Activated CD8-positive, alpha-beta memory T cell treated with anti-CD3 and anti-CD28 coated beads, Interleukin-2, amount 10 ng/mL, durations not matched to agents 7 days and 5 days (primary cell): Measurements from ENCODE around the gene AMFR. TPM values are rescaled to one million over a fixed set of nuclear protein-coding genes. Genes with fewer than 3 reads are reported as not detected.
"Not testable (repeated sequence)": the region's sequence is repeated elsewhere in the genome, so short reads cannot be mapped to it uniquely, and the experiment has no call there.

Source experiments
- ATAC-seq: fragments of 150-1000 bp; cut with Tn5 transposase; one replicate; pipeline ENCODE4 v1.10.0; 2021; ENCODE audit warnings: moderate library complexity
- CTCF ChIA-PET: fragments of 350-600 bp; sonication (Branson Sonifier 250); formaldehyde crosslinking; loops from one replicate; lab custom pipeline; 2021; ENCODE audit warnings: antibody characterized with exemption; lab: Charles Lee
- DNase-seq: peaks from one replicate; pipeline ENCODE4 v3.0.0-alpha.2; 2020
- H3K27ac Mint-ChIP-seq: one replicate; pipeline ENCODE4 v1.8.0; 2021; ENCODE audit warnings: mild to moderate bottlenecking, mixed read lengths
- H3K27me3 Mint-ChIP-seq: one replicate; pipeline ENCODE4 v1.8.0; 2021; ENCODE audit warnings: mixed read lengths
- H3K36me3 Mint-ChIP-seq: one replicate; pipeline ENCODE4 v1.8.0; 2021; ENCODE audit warnings: mild to moderate bottlenecking, mixed read lengths
- H3K4me1 Mint-ChIP-seq: one replicate; pipeline ENCODE4 v1.8.0; 2021; ENCODE audit warnings: mixed read lengths
- H3K4me3 Mint-ChIP-seq: one replicate; pipeline ENCODE4 v1.8.0; 2021; ENCODE audit warnings: mild to moderate bottlenecking, moderate library complexity, mixed read lengths
- H3K9me3 Mint-ChIP-seq: one replicate; pipeline ENCODE4 v1.8.0; 2022; ENCODE audit warnings: low read depth, mixed read lengths
- total RNA-seq, 2 experiments: library from RNA; stranded (reverse); gene quantifications; one replicate each; pipeline ENCODE4 v1.2.3, GENCODE V29; 2021

Gene AMFR
- total RNA-seq, 2 experiments from 2014 or later, result 48.9 to 54.2 TPM

DNA sequence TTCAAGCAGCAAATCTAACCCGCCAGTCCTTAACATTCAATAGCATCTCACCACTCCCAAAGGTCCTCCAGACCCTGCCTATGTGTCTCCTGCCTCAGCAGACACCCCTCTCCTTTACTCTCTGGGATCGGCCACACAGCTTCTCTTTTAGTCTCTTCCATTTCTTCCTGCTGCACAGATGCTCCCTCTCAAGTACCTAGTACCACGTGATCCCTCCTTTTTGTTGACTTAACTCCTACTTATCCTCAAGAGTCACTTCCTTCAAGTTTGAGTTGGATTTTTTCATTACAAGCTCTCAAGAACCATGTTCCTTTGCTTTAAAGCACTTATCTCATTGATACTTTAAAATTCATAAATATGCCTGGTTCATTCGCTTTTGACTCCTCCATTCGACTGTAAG lies 24.9 kb downstream of the AMFR start:
- no peaks in the 10 kb centered on the region for H3K27me3 Mint-ChIP-seq
- peaks cover 40% of the 10 kb centered on the region for H3K36me3 Mint-ChIP-seq
- no peak for DNase-seq
- H3K4me1 Mint-ChIP-seq, result peaks cover 1% of the 10 kb centered on the region
- H3K9me3 Mint-ChIP-seq, result no peaks in the 10 kb centered on the region
- ATAC-seq, result no peak
- no peak overlapping the region for H3K4me3 Mint-ChIP-seq
- no peak overlapping the region for H3K27ac Mint-ChIP-seq
- CTCF ChIA-PET, result interaction anchor here (1.0 to 1.5 kb wide), 2 partner anchors 9 to 22 kb away, joined by 3 read pairs; no protein-coding TSS in a partner anchor

DNA sequence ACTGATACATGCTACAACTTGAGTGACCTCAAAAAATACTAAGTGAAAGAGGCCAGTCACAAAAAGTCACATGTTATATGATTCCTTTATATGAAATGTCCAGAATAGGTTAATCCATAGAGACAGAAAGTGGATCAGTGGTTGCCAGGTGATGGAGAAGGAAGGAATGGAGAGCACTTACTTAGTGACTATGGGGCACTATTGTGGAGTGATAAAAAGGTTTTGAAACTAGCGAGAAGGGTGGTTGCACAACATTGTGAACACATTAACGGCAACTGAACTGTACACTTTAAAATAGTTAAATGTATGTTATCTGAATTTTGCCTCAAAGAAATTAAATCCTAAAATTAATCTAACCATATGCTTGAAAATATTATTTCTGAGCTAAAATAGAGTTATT lies 25.9 kb downstream of the AMFR start:
- no peaks in the 10 kb centered on the region for H3K9me3 Mint-ChIP-seq
- ATAC-seq (no peak), DNase-seq (no peak)
- H3K4me3 Mint-ChIP-seq, result no peak overlapping the region
- no peaks in the 10 kb centered on the region for H3K27me3 Mint-ChIP-seq
- peaks cover 37% of the 10 kb centered on the region for H3K36me3 Mint-ChIP-seq
- no peak overlapping the region for H3K27ac Mint-ChIP-seq
- CTCF ChIA-PET, result no interaction called here
- no peaks in the 10 kb centered on the region for H3K4me1 Mint-ChIP-seq

DNA sequence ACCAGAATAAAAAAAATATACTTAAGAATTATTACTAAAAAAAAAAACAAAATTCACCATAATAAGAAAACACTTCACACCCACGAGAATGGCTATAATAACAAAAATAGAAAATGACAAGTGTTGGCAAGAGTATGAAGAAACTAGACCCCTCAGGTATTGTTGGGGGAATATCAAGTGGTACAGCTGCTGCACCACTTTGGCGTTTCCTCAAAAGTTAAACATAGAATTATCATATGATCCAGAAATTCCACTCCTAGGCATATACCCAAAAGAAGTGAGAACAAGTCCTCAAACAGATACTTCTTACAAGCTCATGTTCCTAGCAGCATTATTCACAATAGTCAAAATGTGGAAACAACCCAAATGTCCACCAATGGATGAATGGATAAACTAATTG lies 26.3 kb downstream of the AMFR start:
- H3K36me3 Mint-ChIP-seq, result peaks cover 38% of the 10 kb centered on the region
- no peaks in the 10 kb centered on the region for H3K4me1 Mint-ChIP-seq
- H3K27ac Mint-ChIP-seq, result no peak overlapping the region
- DNase-seq (no peak), ATAC-seq (no peak)
- no peak overlapping the region for H3K4me3 Mint-ChIP-seq
- no peaks in the 10 kb centered on the region for H3K27me3 Mint-ChIP-seq
- no peaks in the 10 kb centered on the region for H3K9me3 Mint-ChIP-seq
- CTCF ChIA-PET, result no interaction called here

- DNase-seq, ATAC-seq, H3K27ac Mint-ChIP-seq, H3K4me1 Mint-ChIP-seq, H3K4me3 Mint-ChIP-seq, CTCF ChIA-PET, H3K27me3 Mint-ChIP-seq, H3K9me3 Mint-ChIP-seq: not testable (repeated sequence)
- peaks cover 38% of the 10 kb centered on the region for H3K36me3 Mint-ChIP-seq
Measured at GRCh38 chr16:56396724-56397123, 28.6 kb downstream of the AMFR start.

DNA sequence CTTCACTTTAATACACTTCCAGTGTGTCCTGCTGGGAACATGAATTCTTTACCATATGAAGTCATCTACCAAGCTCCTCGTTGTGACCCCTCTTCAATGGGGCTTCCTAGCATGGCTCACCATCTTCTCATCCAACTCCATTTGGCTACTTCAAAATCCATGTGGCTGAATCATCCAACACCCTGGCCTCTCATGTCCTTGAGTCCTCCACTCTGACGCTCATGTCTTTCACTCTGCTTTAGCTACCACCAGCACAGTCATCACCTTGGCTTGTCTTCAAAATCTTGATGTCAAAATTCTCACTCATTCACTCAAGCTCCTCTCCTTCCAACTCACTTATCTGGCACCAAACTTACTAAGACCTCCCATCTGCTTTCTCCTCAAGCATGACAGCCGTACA lies 35.8 kb downstream of the AMFR start:
- no peak overlapping the region for H3K27ac Mint-ChIP-seq
- no peak for ATAC-seq

DNA sequence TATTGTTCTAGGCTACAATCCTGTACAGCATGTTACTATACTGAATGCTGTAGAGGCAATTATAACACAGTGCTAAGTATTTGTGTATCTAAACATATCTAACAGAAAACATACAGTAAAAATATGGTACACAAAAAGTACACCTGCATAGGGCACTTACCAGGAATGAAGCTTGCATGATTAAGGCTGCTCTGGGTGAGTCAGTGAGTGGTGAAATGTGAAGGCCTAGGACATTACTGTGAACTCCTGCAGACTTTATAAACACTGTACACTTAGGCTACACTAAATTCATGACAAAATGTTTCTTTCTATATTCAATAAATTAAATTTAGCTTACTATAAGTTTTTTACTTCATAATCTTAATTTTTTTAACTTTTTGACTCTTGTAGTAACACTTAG lies 37.1 kb downstream of the AMFR start:
- no peaks in the 10 kb centered on the region for H3K27me3 Mint-ChIP-seq
- peaks cover 57% of the 10 kb centered on the region for H3K36me3 Mint-ChIP-seq
- no peaks in the 10 kb centered on the region for H3K4me1 Mint-ChIP-seq
- CTCF ChIA-PET, result interaction anchor here (1.5 kb wide), 1 partner anchor 70 kb away, joined by 3 read pairs; no protein-coding TSS in a partner anchor
- no peak overlapping the region for H3K27ac Mint-ChIP-seq
- ATAC-seq (no peak), DNase-seq (no peak)
- no peak overlapping the region for H3K4me3 Mint-ChIP-seq
- peaks cover under 1% of the 10 kb centered on the region for H3K9me3 Mint-ChIP-seq

More for the DNA sequence above, 35.8 kb downstream of the AMFR start:
- Mint-ChIP-seq H3K9me3 (no peaks in the 10 kb centered on the region), H3K4me3 (no peak overlapping the region), H3K27me3 (no peaks in the 10 kb centered on the region), H3K4me1 (peaks cover 1% of the 10 kb centered on the region), H3K36me3 (peaks cover 50% of the 10 kb centered on the region)
- no peak for DNase-seq
- CTCF ChIA-PET, result no interaction called here

DNA sequence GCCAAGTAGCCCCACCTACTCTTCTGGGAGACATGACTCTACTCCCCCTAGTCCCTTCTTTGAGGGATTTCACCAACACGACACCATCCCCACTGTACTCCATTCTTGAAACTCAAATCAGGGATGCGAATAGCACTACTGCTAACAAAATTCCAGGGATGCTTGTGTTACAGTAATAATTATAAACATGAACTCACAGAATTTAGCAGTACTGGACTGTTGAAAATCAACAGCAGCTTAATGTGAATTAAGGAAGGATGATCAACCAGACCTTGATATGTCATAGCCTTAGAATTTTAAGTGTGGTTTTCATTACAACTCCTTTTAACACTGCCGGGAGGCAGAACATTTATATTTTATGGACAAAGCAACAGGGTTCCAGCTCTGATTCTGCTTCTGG lies 37.9 kb downstream of the AMFR start:
- Mint-ChIP-seq H3K27ac (no peak overlapping the region), H3K4me3 (no peak overlapping the region), H3K9me3 (peaks cover 3% of the 10 kb centered on the region), H3K36me3 (peaks cover 60% of the 10 kb centered on the region), H3K4me1 (no peaks in the 10 kb centered on the region), H3K27me3 (no peaks in the 10 kb centered on the region)
- DNase-seq, result no peak
- ATAC-seq, result no peak
- CTCF ChIA-PET, result interaction anchor here (1.5 kb wide), 1 partner anchor 69 kb away, joined by 3 read pairs; no protein-coding TSS in a partner anchor

GRCh38 chr16:56384074-56384721 lies 41.1 kb downstream of the AMFR start:
- DNase-seq (no peak), ATAC-seq (no peak)
- Mint-ChIP-seq H3K27ac (no peak overlapping the region), H3K9me3 (peaks cover 10% of the 10 kb centered on the region), H3K36me3 (peaks cover 71% of the 10 kb centered on the region), H3K4me3 (no peak overlapping the region), H3K4me1 (no peaks in the 10 kb centered on the region), H3K27me3 (no peaks in the 10 kb centered on the region)
- CTCF ChIA-PET, result no interaction called here

- H3K9me3 Mint-ChIP-seq, result peaks cover 10% of the 10 kb centered on the region
- ATAC-seq, result no peak
- no peak overlapping the region for H3K4me3 Mint-ChIP-seq
- DNase-seq, result no peak
- H3K36me3 Mint-ChIP-seq, result peaks cover 77% of the 10 kb centered on the region
- no peaks in the 10 kb centered on the region for H3K4me1 Mint-ChIP-seq
- no peak overlapping the region for H3K27ac Mint-ChIP-seq
- CTCF ChIA-PET, result no interaction called here
- no peaks in the 10 kb centered on the region for H3K27me3 Mint-ChIP-seq
Measured at GRCh38 chr16:56382901-56383355, 42.4 kb downstream of the AMFR start.

DNA sequence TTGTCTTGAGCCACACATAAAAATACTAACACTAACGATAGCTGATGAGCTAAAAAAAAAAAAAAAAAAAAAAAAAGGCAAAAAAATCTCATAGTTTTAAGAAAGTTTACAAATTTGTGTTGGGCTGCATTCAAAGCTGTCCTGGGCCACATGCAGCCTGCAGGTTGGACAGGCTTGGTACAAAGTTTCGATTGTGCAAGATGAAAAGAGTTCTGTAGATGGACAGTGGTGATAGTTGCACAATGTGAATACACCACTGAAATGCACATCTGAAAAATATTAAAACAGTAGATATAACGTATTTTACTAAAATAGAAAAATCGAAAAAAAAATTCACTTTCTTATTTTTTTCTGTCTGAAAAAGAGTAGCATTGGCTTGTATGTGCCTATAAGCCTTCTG lies 42.9 kb downstream of the AMFR start:
- no peak for ATAC-seq
- no peak for DNase-seq
- Mint-ChIP-seq H3K4me3 (no peak overlapping the region), H3K4me1 (no peaks in the 10 kb centered on the region), H3K36me3 (peaks cover 78% of the 10 kb centered on the region), H3K27me3 (no peaks in the 10 kb centered on the region), H3K9me3 (peaks cover 10% of the 10 kb centered on the region), H3K27ac (no peak overlapping the region)
- CTCF ChIA-PET, result no interaction called here

DNA sequence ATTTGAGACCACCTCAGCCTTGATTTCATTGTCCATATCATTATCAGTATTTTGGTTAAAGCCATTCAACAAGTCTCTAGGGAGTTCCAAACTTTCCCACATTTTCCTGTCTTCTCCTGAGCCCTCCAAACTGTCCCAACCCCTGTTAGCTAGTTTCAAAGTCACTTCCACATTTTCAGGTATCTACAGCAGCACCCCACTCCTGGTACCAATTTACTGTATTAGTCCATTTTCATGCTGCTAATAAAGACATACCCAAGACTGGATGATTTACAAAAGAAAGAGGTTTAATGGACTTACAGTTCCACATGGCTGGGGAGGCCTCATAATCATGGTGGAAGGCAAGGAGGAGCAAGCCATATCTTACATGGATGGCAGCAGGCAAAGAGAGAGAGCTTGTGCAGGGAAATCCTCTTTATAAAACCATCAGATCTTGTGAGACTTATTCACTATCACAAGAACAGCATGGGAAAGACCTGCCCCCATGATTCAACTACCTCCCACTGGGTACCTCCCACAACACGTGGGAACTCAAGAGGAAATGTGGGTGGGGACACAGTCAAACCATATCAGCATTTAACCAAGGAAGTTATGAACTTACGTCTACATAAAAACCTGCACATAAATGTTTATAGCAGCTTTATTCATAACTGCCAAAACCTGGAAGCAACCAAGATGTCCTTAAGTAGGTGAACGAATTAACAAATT lies 44.4 kb downstream of the AMFR start:
- ATAC-seq, H3K27ac Mint-ChIP-seq, H3K27me3 Mint-ChIP-seq, H3K4me1 Mint-ChIP-seq, DNase-seq, CTCF ChIA-PET, H3K4me3 Mint-ChIP-seq: not testable (repeated sequence)
- Mint-ChIP-seq H3K9me3 (peaks cover 10% of the 10 kb centered on the region), H3K36me3 (peaks cover 79% of the 10 kb centered on the region)

GRCh38 chr16:56379044-56379443 lies 46.3 kb downstream of the AMFR start:
- Mint-ChIP-seq H3K9me3 (peaks cover 10% of the 10 kb centered on the region), H3K36me3 (peaks cover 71% of the 10 kb centered on the region)
- not testable (repeated sequence) for ATAC-seq, H3K27me3 Mint-ChIP-seq, H3K4me1 Mint-ChIP-seq, H3K27ac Mint-ChIP-seq, DNase-seq, H3K4me3 Mint-ChIP-seq
- CTCF ChIA-PET, result interaction anchor here (0.6 kb wide), 1 partner anchor 188 kb away, joined by 3 read pairs; the partner anchor contains the start of gene GNAO1

DNA sequence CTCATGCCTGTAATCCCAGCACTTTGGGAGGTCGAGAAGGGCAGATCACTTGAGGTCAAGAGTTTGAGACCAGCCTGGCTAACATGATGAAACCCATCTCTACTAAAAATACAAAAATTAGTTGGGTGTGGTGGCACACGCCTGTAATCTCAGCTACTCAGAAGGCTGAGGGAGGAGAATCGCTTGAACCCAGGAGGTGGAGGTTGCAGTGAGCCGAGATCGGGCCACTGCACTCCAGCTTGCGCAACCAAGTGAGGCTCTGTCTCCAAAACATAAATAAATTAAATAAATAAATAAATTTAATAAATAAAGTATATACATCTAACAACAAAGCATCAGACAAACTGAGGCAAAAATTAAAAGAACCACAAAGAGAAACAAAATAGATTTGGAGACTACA lies 49.6 kb downstream of the AMFR start:
- not testable (repeated sequence) for H3K9me3 Mint-ChIP-seq, DNase-seq, ATAC-seq, H3K27me3 Mint-ChIP-seq, H3K4me3 Mint-ChIP-seq, H3K27ac Mint-ChIP-seq
- H3K4me1 Mint-ChIP-seq, result peaks cover 12% of the 10 kb centered on the region
- peaks cover 47% of the 10 kb centered on the region for H3K36me3 Mint-ChIP-seq
- CTCF ChIA-PET, result interaction anchor here (1.4 kb wide), 1 partner anchor 19 kb away, joined by 3 read pairs; no protein-coding TSS in a partner anchor

- CTCF ChIA-PET, result no interaction called here
- DNase-seq (no peak), ATAC-seq (no peak)
- Mint-ChIP-seq H3K4me1 (peaks cover 14% of the 10 kb centered on the region), H3K9me3 (no peaks in the 10 kb centered on the region), H3K36me3 (peaks cover 19% of the 10 kb centered on the region), H3K4me3 (no peak overlapping the region), H3K27ac (no peak overlapping the region), H3K27me3 (no peaks in the 10 kb centered on the region)
Measured at GRCh38 chr16:56373003-56373402, 52.3 kb downstream of the AMFR start.
